IPS-20b (cell line): ENCODE data around the gene WWOX.

ENCODE experiments used
- H3K27ac ChIP-seq: one replicate; pipeline ENCODE4 v1.5.1; 2013; ENCODE audit warnings: low read length
- H3K27me3 ChIP-seq: 2 replicates; pipeline ENCODE4 v1.6.1; 2013; ENCODE audit warnings: mild to moderate bottlenecking, low read length, inconsistent platforms; ENCODE audit not compliant: insufficient read depth
- H3K36me3 ChIP-seq: 2 replicates; pipeline ENCODE4 v1.6.1; 2013; ENCODE audit warnings: low read depth, mild to moderate bottlenecking, inconsistent platforms, low read length, moderate library complexity; ENCODE audit not compliant: insufficient read depth
- H3K4me1 ChIP-seq: 2 replicates; pipeline ENCODE4 v1.6.1; 2013; ENCODE audit warnings: mild to moderate bottlenecking, control low read depth, inconsistent platforms, low read length, moderate library complexity; ENCODE audit not compliant: insufficient read depth
- H3K4me3 ChIP-seq: 2 replicates; pipeline ENCODE4 v1.5.1; 2013; ENCODE audit warnings: mild to moderate bottlenecking, low read length, inconsistent platforms
- H3K9ac ChIP-seq: 2 replicates; pipeline ENCODE4 v1.6.1; 2013; ENCODE audit warnings: low read depth, mild to moderate bottlenecking, inconsistent platforms, low read length, moderate library complexity
- H3K9me3 ChIP-seq: 2 replicates; pipeline ENCODE4 v1.6.1; 2013; ENCODE audit warnings: mild to moderate bottlenecking, low read depth, low read length, inconsistent platforms; ENCODE audit not compliant: insufficient read depth

The WWOX gene

DNA sequence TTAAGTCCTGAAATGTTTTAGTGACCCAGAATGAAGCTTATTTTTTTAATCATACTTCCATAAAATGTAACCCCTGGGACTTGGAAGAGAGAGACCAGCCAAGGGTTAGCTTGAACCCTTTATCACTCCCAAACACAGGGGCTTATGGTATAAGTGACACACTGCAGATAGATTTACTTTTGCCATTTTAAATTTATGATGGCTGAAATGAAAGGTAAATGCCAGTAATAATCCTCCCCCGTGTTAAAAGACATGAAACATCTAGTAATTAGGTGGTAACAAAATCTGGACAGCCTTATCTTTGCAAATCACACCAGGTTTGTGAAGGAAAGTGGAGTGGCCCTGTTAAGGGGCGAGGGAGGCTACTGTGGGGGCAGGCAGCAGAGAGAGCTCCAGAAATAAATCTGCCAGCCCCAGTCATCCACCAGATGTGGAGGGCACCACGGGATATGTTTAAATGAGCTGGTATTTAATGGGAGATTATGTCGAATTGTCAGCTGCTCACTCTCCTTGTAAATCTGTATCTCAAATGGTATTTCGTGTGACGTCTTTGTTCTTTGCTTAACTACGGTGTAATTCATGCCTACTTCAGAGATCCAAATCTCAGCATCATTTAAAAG, 326.5 kb downstream of the WWOX start:
- no peaks in the 10 kb centered on the region for H3K27me3 ChIP-seq
- H3K27ac ChIP-seq, result no peak overlapping the region
- no peak overlapping the region for H3K9ac ChIP-seq
- no peaks in the 10 kb centered on the region for H3K9me3 ChIP-seq
- H3K4me3 ChIP-seq, result no peak overlapping the region
- H3K36me3 ChIP-seq, result no peaks in the 10 kb centered on the region
- H3K4me1 ChIP-seq, result peaks cover 3% of the 10 kb centered on the region; the same call in 1 of the 2 replicates

DNA sequence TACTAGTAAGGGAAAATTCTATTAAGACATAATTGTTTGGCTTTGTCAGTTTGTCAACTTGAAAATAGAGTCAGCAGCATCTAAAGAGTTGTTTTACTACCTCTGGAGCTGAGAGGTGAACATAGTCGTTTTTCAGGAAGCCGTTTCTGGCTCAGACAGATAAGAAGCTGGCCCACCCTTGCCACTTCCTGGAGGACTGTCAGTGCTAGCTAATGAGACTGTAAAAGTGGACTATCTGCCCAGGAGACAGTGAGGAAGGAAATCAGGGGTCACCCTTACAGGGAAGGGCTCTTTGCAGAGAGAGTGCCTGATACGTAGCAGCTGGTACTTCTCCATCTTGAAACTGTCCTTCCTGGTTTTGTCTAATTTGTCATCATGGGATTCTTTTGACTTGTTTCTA, 328.7 kb downstream of the WWOX start:
- H3K27ac ChIP-seq, result no peak overlapping the region
- no peak overlapping the region for H3K4me3 ChIP-seq
- no peak overlapping the region for H3K9ac ChIP-seq
- H3K27me3 ChIP-seq, result no peaks in the 10 kb centered on the region
- H3K9me3 ChIP-seq, result no peaks in the 10 kb centered on the region
- H3K36me3 ChIP-seq, result no peaks in the 10 kb centered on the region
- no peaks in the 10 kb centered on the region for H3K4me1 ChIP-seq

DNA sequence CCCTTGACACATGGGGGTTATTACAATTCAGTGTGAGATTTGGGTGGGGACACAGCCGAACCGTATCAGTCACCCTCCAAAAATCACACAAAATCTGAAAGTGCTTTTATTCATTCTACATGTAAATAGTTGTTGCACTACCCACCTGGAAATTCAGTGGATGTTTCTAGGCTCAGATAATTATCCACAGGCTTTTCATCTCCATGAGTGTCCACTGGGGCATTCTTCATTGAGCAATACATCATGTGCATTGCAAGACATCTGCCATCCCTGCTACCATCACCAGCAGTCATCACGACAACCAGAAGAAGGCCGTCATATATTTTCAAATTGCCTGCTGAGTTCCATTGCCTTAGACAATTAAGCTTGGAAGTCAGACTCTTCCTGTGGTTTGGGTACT, 330.8 kb downstream of the WWOX start:
- Histone ChIP-seq H3K36me3 (no peaks in the 10 kb centered on the region), H3K27ac (no peak overlapping the region), H3K9ac (no peak overlapping the region), H3K9me3 (no peaks in the 10 kb centered on the region), H3K4me3 (no peak overlapping the region), H3K27me3 (no peaks in the 10 kb centered on the region), H3K4me1 (no peaks in the 10 kb centered on the region)

DNA sequence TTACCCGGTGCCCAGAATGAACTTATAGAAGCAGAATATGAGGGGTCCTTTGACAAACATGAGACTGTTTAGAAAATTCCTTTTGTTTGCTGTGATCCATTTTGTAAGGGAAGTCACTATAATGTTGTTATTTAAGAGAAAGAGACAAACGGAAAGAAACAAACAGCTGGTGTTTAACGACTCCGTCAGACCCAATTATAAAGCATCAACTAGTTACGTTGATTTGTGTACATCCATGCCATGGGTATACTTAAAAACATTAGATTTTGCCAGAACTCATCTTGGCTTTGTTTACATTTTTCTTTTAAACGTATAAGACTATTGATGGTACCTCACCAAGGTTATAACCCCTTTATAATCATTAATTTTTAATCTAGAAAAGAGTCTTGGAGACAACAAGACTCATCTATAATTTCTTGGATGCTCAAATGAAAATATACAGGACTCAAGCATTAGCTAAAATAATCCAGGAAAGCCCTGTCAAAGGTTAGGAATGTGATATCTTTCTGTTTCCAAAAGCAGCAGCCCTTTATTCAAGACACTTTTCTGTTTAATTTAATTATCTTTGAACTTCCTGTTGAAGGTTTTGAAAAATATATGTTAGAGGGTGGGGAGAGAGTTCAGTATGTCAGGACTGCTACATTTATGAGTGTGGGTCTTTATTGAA, 331.7 kb downstream of the WWOX start:
- no peak overlapping the region for H3K27ac ChIP-seq
- no peaks in the 10 kb centered on the region for H3K27me3 ChIP-seq
- no peak overlapping the region for H3K4me3 ChIP-seq
- H3K36me3 ChIP-seq, result no peaks in the 10 kb centered on the region
- no peaks in the 10 kb centered on the region for H3K9me3 ChIP-seq
- H3K4me1 ChIP-seq, result no peaks in the 10 kb centered on the region
- no peak overlapping the region for H3K9ac ChIP-seq

GRCh38 chr16:78431701-78432100, 332.2 kb downstream of the WWOX start:
- Histone ChIP-seq H3K9ac (no peak overlapping the region), H3K4me1 (no peaks in the 10 kb centered on the region)

DNA sequence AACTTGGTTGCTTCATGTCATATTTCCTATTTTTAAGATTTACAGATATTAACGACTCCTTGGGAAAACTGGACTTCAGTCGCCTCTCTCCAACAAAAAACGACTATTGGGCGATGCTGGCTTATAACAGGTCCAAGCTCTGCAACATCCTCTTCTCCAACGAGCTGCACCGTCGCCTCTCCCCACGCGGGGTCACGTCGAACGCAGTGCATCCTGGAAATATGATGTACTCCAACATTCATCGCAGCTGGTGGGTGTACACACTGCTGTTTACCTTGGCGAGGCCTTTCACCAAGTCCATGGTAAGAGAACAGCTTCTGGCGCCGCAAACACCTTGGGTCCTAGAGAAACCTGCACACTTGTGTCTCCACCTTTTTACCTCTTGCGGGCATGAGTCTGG, 333.0 kb downstream of the WWOX start:
- Histone ChIP-seq H3K9ac (no peak overlapping the region), H3K27me3 (no peaks in the 10 kb centered on the region), H3K36me3 (no peaks in the 10 kb centered on the region), H3K4me1 (no peaks in the 10 kb centered on the region), H3K4me3 (no peak overlapping the region), H3K27ac (no peak overlapping the region), H3K9me3 (no peaks in the 10 kb centered on the region)

More at GRCh38 chr16:78431701-78432100, 332.2 kb downstream of the WWOX start:
- H3K36me3 ChIP-seq, result no peaks in the 10 kb centered on the region
- no peak overlapping the region for H3K27ac ChIP-seq
- no peak overlapping the region for H3K4me3 ChIP-seq
- H3K9me3 ChIP-seq, result no peaks in the 10 kb centered on the region
- no peaks in the 10 kb centered on the region for H3K27me3 ChIP-seq

DNA sequence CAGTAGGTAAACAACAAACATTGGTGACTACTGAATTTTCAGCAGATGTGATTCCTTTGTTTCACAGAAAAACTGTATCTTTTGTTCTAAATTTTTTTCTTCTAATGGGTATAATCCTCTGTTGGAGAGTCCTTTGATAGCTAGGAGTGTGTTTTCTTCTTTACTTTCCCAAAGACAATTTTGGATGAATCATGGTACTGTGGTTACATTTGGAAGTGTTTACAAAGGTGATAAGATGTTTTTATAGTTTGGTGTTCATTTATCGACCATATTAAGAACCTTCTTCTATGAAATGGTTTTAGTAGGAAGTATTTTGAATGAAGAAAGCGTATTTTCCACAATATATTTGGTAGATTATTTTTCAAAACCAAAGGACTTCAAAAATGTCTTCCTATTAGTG, 333.7 kb downstream of the WWOX start:
- H3K36me3 ChIP-seq, result no peaks in the 10 kb centered on the region
- no peak overlapping the region for H3K27ac ChIP-seq
- no peak overlapping the region for H3K4me3 ChIP-seq
- H3K9ac ChIP-seq, result no peak overlapping the region
- H3K9me3 ChIP-seq, result no peaks in the 10 kb centered on the region
- H3K27me3 ChIP-seq, result no peaks in the 10 kb centered on the region
- no peaks in the 10 kb centered on the region for H3K4me1 ChIP-seq

DNA sequence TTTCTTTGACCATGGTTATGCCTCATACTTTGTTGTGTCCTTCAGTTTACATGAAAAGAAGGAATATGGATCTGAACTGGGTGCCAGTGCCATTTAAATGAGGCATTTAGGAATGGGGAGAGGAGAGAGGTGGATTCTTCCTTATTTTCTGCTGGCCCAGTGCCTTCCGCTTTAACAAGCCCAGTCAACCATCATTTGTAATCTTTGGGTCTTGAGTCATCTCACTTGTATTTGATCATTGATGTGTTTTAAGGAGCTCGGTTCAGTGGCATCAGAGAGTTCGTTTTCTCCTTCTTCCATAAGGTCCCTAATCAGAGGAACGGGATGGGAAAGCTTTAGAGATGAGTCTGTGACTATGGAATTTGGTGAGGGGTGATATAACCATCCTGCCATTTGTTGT, 334.9 kb downstream of the WWOX start:
- Histone ChIP-seq H3K9me3 (no peaks in the 10 kb centered on the region), H3K4me3 (no peak overlapping the region), H3K9ac (no peak overlapping the region), H3K27ac (no peak overlapping the region), H3K36me3 (no peaks in the 10 kb centered on the region), H3K4me1 (no peaks in the 10 kb centered on the region), H3K27me3 (no peaks in the 10 kb centered on the region)

DNA sequence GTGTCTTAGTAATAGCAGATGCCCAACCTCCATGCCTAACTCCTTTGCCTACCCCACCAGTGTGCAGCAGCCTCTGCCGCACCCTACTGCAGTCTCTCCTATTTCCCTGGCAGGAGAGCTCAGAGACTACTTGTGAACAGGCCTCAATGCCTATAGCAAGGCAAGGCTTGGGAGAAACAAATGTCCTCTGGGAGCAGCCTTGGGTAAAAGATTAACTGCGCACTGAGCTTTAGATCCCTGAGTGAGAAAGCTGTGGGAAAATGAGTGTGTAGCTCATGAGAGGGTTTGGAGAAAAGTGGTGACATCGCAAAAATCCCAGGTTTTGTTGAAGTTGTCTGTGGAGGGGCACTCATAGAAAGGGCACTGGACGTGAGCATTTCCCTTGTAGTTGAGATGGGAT, 335.8 kb downstream of the WWOX start:
- H3K4me3 ChIP-seq, result no peak overlapping the region
- no peak overlapping the region for H3K27ac ChIP-seq
- no peaks in the 10 kb centered on the region for H3K9me3 ChIP-seq
- H3K27me3 ChIP-seq, result no peaks in the 10 kb centered on the region
- no peak overlapping the region for H3K9ac ChIP-seq
- no peaks in the 10 kb centered on the region for H3K36me3 ChIP-seq
- no peaks in the 10 kb centered on the region for H3K4me1 ChIP-seq

GRCh38 chr16:78436023-78436422, 336.6 kb downstream of the WWOX start:
- Histone ChIP-seq H3K9me3 (no peaks in the 10 kb centered on the region), H3K36me3 (no peaks in the 10 kb centered on the region), H3K27ac (no peak overlapping the region), H3K4me3 (no peak overlapping the region), H3K27me3 (no peaks in the 10 kb centered on the region), H3K4me1 (no peaks in the 10 kb centered on the region), H3K9ac (no peak overlapping the region)

- H3K27me3 ChIP-seq, result no peaks in the 10 kb centered on the region
- H3K9ac ChIP-seq, result no peak overlapping the region
- no peak overlapping the region for H3K27ac ChIP-seq
- no peaks in the 10 kb centered on the region for H3K4me1 ChIP-seq
- no peaks in the 10 kb centered on the region for H3K36me3 ChIP-seq
- H3K9me3 ChIP-seq, result no peaks in the 10 kb centered on the region
- H3K4me3 ChIP-seq, result no peak overlapping the region
Measured at GRCh38 chr16:78436846-78437245, 337.4 kb downstream of the WWOX start.

DNA sequence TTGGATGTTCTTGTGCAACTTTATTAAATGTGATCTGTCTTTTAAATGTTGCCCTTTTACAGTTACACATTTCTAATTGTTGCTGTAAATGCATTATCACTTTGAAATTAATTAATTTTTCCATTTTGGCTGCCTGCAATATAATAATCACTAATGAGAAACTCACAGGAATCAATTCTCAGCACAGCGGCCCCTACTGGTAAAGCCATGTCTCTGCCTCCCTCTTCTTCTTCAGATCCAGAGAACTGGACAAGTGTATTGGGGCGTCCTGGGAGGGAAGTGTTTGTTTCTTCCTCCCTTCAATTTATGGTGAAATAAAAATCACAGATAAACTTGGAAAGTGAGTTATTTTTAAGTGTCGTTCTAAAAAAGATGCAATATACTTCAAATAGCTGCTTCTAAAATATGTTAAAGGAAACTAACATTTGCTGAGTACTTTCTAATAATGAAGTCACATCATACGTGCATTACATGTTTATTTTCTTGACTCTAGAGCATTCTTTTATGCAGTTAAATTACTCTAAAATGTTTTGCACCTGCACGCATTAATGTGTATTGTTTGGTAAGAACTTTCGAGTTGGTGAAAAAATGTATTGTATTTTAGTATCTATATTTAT, 338.0 kb downstream of the WWOX start:
- H3K9me3 ChIP-seq, result no peaks in the 10 kb centered on the region
- H3K4me3 ChIP-seq, result no peak overlapping the region

More for the DNA sequence above, 338.0 kb downstream of the WWOX start:
- H3K9ac ChIP-seq, result no peak overlapping the region
- H3K27me3 ChIP-seq, result no peaks in the 10 kb centered on the region
- no peaks in the 10 kb centered on the region for H3K4me1 ChIP-seq
- no peaks in the 10 kb centered on the region for H3K36me3 ChIP-seq
- H3K27ac ChIP-seq, result no peak overlapping the region
